D341Med (cell line): Measurements from ENCODE around the gene KLB.
A peak's percentile ranks its signal among the peaks of the same experiment; 100 is the strongest.
"Not testable (repeated sequence)": the region's sequence is repeated elsewhere in the genome, so short reads cannot be mapped to it uniquely, and the experiment has no call there.

Experiments
- DNase-seq: peaks from one replicate; pipeline ENCODE4 v3.0.0; 2012; ENCODE audit warnings: low spot score

Gene KLB

DNA sequence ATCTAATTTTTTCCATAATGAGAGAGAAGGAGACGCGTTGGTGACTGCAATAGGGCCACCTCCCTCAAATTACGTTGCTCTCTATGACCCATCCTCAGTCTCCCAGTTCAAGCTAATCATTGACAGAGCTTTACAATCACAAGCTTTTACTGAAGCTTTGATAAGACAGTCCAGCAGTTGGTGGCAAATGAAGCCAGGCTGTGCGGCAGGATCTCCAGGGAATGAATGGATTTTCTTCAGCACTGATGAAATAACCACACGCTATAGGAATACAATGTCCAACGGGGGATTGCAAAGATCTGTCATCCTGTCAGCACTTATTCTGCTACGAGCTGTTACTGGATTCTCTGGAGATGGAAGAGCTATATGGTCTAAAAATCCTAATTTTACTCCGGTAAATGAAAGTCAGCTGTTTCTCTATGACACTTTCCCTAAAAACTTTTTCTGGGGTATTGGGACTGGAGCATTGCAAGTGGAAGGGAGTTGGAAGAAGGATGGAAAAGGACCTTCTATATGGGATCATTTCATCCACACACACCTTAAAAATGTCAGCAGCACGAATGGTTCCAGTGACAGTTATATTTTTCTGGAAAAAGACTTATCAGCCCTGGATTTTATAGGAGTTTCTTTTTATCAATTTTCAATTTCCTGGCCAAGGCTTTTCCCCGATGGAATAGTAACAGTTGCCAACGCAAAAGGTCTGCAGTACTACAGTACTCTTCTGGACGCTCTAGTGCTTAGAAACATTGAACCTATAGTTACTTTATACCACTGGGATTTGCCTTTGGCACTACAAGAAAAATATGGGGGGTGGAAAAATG lies at the start of gene KLB:
KLB (plus strand) TSS at position 168 of the 821 bp plus-strand sequence; CDS start at position 188, 20 bp downstream.
- peak; percentile 40 for DNase-seq

DNA sequence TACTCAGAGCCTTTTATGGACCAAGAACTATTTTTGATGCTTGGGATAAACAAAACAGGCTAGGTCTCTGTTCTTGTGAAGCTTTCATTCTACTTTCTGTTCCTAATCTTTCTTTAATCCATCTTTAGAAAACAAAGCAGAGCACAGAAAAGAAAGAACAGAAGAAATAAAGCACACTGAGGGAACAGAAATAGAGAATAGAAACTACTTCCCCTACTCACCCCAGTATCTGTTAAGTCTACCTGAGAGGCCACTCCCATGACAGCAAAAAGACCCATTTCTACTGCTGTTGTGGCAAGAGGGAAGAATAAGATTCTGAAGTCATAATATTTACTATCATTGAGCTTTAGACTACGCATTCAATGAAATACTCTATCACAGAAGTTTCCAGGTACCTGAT lies 49.7 kb upstream of the KLB start:
- DNase-seq, result no peak

DNA sequence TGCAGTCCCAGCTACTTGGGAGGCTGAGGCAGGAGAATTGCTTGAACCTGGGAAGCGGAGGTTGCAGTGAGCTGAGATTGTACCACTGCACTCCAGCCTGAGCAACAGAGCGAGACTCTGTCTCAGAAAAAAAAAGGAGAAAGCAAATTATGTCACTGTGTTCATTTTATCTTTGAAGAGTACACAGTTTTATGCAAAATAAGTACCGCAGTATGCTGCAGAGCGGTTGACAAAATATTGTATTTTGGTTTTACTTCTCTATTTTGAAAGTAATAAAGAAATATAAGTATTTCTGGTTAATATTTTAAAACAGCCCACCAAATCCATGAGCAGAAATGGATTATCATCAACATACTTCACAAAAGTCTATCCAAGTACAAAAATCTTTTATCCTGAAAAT lies 46.1 kb upstream of the KLB start:
- not testable (repeated sequence) for DNase-seq

DNA sequence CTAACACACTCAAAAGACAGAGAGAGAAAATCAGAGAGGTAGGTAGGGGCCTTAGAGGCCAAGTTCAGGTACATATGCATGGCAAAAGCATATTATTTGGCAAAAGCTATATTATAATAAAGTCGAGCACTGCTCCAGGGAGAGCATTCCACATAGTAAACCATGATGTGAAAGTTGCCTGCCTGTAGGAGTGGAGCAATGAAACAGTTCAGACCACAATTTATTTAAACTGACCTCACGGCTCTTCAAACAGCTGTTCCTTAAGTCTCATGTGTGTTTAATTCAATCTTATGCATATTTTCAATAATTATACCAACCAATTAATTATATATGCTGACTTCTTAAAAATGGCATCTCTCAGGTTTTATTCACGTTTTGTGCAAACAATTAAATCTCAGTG lies 43.9 kb upstream of the KLB start:
- DNase-seq, result no peak

DNA sequence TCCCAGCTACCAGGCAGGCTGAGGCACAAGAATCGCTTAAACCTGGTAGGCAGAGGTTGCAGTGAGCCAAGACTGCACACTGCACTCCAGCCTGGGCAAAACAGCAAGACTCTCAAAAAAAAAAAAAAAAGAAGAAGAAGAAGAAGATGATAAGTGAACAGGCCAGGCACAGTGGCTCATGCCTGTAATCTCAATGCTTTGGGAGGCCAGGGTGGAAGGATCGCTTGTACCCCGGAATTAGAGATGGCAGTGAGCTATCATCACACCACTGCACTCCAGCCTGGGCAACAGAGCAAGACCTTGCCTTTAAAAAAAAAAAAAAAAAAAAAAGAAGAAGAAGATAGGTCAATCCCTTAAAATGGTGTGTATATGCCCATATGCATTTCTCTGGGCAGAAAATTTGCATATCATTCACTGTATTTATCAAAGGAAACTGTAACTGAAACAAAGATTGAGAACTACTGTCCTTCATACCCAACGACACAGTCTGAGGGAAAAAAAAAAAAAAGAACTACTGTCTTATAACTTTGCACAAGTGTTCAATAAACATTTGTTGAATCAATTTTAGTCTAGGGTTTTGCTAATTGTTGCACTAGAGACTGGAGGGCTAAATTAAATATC lies 42.8 kb upstream of the KLB start:
- no peak for DNase-seq

DNA sequence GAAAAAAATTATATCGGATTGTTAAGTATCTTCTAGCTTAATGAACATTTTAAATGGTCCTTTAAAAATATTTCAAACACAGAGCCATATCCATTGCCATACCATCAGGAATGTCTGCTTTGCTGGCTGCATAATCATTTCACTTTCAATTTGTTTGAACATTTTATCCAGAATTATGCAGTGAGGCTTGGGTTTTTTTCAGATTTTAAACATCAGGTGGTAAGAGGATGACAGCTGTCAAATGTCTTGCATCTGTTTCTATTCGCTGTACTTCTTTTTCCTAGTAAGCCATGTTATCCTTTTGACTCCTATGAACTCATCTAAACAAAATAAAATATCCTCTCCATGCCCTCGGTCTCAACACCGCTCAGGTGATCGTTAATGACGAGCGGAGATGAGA lies 41.4 kb upstream of the KLB start:
- no peak for DNase-seq

DNA sequence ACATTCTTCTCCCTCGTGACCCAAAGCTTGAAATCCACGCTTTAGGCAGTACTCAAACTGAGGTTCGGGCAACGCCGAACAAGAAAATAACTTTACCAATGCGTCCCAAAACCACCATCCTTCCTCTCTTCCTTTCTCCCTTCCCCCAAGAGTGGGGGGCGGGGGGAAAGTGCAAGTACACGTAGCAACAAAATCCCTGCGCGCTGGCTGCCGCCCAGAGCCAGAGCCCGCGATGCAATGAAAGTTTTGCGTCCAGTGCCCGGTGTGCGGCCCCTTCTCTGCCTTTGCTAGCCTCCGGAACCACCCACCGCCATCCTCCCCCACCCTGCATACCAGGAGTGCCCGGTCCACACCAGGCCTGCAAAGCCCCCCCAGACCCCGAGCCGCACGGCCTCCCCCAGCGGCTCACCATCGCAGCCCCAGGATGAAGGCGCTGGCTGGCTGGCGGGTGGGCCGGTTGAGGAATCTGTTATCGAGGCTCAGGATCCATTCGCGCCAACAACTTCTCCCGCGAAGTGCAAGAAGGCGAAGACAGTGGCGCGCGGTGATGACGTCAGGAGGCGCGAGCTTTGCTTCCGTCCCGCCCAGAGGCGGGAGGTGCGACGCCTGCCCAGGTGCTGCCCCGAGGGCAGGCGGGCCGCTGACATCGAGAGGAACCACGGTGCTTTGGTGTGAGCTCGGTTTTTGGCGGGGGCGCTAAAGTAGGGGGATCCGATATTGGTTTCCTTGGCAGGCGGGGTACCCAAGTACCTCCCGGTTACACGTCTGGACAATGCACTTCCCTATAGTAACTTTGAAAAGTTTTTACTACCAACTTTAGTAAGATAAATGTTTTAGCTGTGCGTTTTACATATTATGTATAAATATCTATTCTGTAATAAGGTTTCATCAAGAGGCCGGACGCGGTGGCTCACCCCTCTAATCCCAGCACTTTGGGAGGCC lies 40.6 kb upstream of the KLB start, which contains the start of gene RFC1:
RFC1 (minus strand) TSS at position 533 of the 942 bp plus-strand sequence; CDS start at position 412, 121 bp downstream.
- peak; percentile 93 for DNase-seq

DNA sequence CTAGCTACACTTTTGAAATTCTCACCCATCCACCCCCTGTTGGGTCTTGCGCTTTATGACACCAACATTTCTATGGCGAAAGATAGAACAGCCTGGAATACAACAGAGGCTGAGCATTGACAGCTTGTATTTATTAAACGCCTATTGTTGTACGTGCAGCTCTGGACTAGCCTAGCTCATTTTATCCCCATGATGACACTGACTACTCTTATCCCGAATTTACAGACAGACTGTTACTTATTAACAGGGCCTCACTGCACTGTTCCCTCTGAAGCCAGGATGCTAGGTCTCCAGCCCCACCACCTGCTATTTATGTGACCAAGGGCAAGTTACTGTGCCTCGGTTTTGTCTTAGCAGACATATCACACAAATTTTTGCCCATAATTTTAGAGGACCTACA lies 39.6 kb upstream of the KLB start:
- DNase-seq, result no peak

DNA sequence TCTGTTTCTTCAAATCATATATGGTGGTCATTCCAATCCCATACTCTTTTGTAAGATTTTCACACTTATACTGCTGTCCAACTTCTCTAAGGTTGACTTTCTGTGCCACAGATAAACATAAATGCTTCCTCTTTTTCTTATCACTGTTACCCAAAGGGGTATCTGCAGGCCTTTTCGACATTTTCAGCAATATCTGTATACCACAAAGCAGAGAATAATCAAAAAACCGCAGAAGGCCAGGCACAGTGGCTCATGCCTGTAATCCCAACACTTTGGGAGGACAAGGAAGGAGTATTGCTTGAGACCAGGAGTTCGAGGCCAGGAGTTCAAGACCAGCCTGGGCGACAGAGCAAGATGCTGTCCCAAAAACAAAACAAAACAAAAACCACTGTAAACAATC lies 37.4 kb upstream of the KLB start:
- no peak for DNase-seq

DNA sequence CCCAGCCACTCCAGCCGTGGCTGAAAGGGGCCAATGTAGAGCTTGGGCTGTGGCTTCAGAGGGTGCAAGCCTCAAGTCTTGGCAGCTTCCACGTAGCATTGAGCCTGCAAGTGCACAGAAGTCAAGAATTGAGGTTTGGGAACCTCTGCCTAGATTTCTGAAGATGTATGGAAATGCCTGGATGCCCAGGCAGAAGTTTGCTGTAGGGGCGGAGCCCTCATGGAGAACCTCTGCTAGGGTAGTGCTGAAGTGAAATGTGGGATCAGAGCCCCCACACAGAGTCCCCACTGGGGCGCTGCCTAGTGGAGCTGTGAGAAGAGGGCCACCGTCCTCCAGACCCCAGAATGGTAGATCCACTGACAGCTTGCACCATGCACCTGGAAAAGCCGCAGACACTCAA lies 35.5 kb upstream of the KLB start:
- DNase-seq, result not testable (repeated sequence)

DNA sequence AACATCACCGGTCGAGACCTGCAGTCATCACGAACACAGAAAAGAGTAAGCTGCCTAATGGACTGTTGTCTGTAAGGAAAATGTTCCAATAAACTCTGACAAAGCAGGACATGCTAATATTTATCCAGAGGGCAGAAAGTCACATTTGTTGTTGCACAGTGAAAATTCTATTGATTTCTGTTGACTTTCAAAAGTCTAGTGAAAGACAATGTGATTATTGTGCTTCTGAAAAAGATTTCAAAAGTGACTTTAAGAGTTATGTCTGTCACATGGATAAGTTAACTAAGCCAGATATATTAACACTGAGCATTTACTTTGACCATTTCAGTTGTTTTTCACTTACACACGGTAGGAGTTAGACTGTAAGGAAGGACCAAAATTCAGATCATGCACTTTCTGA lies 31.3 kb upstream of the KLB start:
- no peak for DNase-seq

DNA sequence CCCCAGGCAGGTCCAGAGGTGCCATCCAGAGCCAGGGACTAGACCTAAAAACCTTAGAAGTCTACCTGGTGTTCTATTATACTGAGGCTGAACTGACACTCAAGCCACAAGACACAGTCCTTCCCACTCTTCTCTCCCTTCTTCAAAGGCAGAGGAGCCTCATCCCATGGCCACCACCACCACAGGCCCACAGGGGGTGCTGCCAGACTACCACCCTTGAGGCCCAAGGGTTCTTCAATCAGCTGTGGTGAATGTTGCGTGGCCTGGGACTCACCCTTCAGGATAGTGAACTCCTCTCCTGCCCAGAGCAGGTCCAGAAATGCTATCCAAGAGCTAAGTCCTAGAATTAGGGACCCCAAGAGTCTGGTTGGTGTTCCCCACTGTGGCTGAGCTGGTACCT lies 23.0 kb upstream of the KLB start:
- no peak for DNase-seq

DNA sequence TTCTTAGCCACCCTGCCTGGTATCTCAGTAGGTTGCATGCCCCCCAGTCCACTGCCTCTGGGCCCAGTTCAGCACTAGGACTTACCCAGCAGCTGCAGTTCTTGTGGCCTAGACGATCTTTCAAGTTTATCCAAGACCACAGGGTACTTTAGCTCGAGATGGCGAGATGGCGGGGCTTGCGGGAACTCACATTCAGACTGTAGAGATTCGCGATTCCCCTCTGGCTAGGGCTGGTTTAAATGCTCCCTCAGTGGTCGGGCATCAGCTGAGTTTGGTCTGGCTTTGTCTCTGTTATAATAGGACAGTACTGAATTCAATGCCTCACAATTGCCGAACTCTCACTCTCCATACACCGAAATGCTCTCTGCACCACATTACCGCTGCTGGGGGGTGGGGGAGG lies 22.2 kb upstream of the KLB start:
- no peak for DNase-seq

DNA sequence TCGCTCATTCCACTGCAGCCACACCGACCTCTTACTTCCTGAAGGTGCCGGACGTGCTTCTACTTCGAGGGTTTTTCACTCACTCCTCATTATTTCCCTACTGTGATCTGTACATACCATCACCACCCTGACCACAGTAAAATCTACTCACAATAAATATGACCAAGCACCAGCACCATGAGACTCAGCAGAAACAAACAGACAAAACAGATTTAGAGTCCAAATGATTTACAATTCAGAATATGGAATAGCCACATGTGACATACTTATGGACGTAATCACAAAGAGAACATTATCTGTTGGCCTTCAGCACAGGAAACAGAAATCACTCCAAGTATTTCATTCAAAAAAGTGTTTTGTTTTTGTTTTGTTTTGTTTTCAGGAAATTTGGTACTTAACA lies 16.1 kb upstream of the KLB start:
- no peak for DNase-seq

DNA sequence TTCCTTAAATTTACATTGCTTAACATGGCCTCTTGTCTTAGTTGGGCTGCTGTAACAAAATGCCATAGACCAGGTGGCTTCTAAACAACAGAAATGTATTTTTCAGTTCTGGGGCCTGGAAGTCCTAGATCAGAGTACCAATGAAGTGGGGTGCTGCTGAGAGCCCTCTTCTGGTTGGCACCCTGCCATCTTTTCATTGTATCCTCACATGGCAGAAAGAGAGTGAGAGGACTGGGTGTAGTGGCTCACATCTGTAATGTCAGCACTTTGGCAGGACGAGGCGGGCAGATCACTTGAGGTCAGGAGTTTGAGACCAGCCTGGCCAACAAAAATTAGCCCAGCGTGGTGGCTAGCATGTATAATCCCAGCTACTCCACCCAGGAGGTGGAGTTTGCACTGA lies 12.0 kb upstream of the KLB start:
- no peak for DNase-seq

DNA sequence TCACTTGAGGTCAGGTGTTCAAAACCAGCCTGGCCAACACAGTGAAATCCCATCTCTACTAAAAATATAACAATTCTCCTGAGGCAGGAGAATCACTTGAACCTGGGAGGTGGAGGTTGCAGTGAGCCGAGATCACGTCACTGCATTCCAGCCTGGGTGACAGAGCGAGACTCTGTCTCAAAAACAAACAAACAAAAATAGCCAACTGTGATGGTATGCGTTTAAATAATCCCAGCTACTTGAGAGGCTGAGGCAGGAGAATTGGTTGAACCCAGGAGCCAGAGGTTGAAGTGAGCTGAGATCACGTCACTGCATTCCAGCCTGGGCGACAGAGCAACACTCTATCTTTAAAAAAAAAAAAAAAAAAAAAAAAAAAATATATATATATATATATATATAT lies 5.1 kb upstream of the KLB start:
- not testable (repeated sequence) for DNase-seq

DNA sequence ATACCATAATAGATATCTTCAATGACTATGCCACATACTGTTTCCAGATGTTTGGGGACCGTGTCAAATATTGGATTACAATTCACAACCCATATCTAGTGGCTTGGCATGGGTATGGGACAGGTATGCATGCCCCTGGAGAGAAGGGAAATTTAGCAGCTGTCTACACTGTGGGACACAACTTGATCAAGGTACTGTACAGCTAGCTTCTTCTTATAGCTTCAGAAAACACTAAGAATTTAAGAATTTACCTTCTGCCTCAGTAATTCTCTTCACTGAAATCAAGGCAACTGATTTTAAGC lies 805 bp downstream of the KLB start:
- DNase-seq, result no peak

DNA sequence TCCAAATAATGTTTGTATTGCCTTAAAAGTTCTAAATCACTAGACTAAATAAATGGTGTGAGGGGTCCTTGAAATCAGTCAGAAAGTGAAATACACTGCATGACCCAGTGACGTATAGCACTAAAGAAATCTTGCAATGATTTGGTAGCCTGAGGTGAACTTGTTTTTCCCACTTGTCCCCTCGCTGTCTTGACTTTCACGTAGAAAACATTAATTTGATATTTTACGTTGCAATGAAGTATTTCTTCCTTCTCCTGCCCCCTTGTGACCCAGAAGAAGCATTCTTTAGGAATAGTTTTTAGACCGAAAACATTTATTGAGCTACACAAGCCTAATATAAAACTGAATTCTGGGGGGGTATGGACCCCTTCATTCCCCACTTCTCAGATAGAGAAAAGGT lies 3.7 kb downstream of the KLB start:
- no peak for DNase-seq

DNA sequence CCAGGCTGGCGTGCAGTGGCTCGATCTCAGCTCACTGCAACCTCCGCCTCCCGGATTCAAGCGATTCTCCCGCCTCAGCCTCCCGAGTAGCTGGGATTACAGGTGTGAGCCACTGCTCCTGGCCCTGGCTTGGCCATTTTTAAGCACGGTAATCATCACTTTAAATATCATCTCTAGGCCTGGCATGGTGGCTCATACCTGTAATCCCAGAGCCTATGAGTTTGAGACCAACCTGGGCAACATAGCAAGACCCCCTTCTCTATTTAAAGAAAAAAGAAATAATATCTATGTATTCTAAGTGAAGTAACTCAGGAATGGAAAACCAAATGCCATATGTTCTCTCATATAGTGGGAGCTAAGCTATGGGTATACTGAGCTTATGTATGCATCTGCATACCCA lies 4.8 kb downstream of the KLB start:
- not testable (repeated sequence) for DNase-seq

DNA sequence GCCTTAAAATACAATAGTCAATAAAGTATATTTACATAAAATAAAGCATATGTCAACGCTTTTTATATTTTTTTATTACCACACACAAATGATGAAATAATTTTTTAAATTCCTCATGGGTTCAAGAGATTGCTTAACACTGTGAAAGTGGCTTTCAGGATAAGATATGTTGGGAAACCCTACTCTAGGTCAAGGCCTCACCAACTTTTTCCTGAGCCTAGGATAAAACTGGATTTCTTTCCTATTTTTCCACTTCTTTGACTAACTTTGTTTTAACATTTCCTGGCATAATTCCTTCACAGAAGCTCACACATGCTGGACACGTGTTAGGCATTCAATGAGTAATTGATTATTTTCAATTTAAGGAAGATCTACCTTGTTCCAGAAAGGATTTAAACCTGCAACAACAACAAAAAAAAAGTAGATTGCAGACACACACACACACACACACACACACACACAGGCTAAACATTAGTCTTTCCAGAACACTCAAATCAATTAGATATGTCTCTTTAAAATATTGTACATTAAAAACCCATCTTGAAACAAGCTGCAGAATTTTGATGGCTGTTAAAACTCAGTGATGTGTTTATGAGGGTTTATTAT lies 9.1 kb downstream of the KLB start:
- no peak for DNase-seq

DNA sequence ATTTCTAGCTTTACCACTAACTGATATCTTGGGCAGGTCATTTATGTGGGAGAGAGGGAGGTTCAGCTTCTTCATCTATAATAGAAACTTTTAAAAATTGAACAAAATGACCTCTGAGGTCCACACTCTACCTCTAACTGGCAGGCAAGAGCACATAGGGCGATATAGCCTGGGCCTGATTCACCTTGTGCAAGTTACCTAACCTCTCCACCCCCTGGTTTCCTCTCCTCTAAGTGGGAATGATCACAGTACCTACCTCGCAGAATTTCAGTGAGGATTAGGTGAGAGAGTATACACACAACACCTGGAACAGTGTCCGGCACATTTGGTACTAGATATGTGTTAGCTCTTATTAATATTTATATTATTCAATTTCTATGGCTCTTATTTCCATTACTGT lies 15.5 kb downstream of the KLB start:
- DNase-seq, result no peak

DNA sequence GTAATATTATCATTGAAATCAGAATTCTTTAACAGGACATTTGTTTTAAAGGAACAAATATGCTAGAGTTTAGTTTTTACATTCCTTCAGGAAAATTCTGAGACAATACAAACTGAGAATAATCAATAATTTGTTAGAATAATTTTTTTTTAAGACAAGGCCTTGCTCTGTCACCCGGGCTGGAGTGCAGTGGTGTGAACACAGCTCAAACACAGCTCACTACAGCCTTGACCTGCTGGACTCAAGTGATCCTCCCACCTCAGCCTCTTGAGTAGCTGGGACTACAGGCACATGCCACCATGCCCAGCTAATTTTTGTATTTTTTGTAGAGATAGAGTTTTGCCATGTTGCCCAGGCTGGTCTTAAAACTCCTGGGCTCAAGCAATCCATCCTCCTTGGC lies 18.6 kb downstream of the KLB start:
- DNase-seq, result not testable (repeated sequence)
